ENCODE results near the gene BSDC1. TPM values are rescaled to one million over a fixed set of nuclear protein-coding genes. Genes with fewer than 3 reads are reported as not detected.
A peak's percentile ranks its signal among the peaks of the same experiment; 100 is the strongest.

BSDC1 gene
- total RNA-seq, 1 experiment from 2014 or later, result 47.0 TPM

DNA sequence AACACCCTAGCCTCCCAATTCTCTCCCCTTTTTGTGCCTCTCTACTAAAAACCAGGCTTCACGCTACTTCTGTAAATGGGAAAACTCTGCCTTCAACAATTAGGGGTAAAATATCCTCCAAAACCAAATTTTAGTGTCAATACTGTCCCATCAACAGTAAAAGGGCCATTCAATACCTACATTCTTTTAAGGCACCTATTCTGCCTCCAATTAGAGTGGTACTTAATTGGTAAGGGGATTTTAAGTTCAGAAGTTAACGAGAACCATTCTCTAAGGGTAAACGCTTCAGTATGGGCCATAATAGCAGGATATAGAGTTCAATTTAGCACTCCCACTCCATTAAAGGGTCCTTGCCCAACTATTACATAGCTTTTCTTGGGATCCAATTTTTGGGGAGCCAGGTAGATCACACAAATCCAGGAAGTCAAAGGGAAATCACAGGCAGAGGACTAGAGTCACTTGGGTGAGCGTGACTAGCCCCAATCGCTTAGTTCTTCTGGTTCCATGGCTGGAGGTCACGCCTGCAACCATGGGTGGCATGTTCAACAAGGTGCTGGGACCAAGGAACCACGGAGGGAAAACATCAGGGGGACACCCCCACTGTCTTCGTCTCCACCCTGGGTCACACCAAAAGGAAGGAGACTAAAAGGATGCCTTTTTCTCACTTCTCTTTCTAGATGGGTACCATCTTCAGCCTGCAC, 20.1 kb upstream of the BSDC1 start:
- Histone ChIP-seq H3K9me3 (ENCODE audit: control insufficient read depth in 1 of 2, insufficient read depth in 1 of 2, low read depth in 1 of 2, low read length in 2 of 2) (peaks cover 3 to 8% of the 10 kb centered on the region in 2 experiments; a peak in 1 of 4 replicates), H3K9ac (ENCODE audit: low read length) (no peak overlapping the region), H3K36me3 (ENCODE audit: control insufficient read depth in 1 of 2, insufficient read depth in 2 of 2, low read length in 2 of 2) (no peaks in the 10 kb centered on the region), H3K4me3 (replicated peaks in 1 of 2; ENCODE audit: low read depth in 1 of 2, low read length in 2 of 2) (no peak overlapping the region), H4K20me1 (ENCODE audit: insufficient read depth) (no peaks in the 10 kb centered on the region), H3K27me3 (ENCODE audit: insufficient read depth, low read length) (no peaks in the 10 kb centered on the region), H3K79me2 (ENCODE audit: insufficient read depth, low read length) (no peaks in the 10 kb centered on the region), H3K9me2 (ENCODE audit: insufficient read depth) (no peaks in the 10 kb centered on the region), H3K4me2 (ENCODE audit: low read length) (no peak overlapping the region), H3K27ac (ENCODE audit: low read depth, low read length) (no peak overlapping the region), H2AFZ (ENCODE audit: low read depth, low read length, poor library complexity, severe bottlenecking) (peak overlapping the region; percentile 30), H3K4me1 (ENCODE audit: control insufficient read depth in 1 of 2, insufficient read depth in 2 of 2, low read length in 2 of 2) (peaks cover 0 to 6% of the 10 kb centered on the region in 2 experiments; a peak in 2 of 4 replicates)
- ATAC-seq (no peak), DNase-seq (ENCODE audit: low read depth, low spot score) (no peak)
- ChIA-PET CTCF (no interaction called here), RAD21 (ENCODE audit: low non-redundant PET in 1 of 2, low total read pairs in 2 of 2, uncharacterized antibody in 2 of 2, unreplicated experiment in 2 of 2) (no interaction called here), POLR2A (no interaction called here)
- no TSS peak for BruUV-seq (replicated peaks)
- intact Hi-C loops (cut with micrococcal nuclease), result loop anchor here (2.0 kb wide), 1 partner anchor 200 kb away; no protein-coding TSS in a partner anchor
- TF ChIP-seq, protein P1, sequence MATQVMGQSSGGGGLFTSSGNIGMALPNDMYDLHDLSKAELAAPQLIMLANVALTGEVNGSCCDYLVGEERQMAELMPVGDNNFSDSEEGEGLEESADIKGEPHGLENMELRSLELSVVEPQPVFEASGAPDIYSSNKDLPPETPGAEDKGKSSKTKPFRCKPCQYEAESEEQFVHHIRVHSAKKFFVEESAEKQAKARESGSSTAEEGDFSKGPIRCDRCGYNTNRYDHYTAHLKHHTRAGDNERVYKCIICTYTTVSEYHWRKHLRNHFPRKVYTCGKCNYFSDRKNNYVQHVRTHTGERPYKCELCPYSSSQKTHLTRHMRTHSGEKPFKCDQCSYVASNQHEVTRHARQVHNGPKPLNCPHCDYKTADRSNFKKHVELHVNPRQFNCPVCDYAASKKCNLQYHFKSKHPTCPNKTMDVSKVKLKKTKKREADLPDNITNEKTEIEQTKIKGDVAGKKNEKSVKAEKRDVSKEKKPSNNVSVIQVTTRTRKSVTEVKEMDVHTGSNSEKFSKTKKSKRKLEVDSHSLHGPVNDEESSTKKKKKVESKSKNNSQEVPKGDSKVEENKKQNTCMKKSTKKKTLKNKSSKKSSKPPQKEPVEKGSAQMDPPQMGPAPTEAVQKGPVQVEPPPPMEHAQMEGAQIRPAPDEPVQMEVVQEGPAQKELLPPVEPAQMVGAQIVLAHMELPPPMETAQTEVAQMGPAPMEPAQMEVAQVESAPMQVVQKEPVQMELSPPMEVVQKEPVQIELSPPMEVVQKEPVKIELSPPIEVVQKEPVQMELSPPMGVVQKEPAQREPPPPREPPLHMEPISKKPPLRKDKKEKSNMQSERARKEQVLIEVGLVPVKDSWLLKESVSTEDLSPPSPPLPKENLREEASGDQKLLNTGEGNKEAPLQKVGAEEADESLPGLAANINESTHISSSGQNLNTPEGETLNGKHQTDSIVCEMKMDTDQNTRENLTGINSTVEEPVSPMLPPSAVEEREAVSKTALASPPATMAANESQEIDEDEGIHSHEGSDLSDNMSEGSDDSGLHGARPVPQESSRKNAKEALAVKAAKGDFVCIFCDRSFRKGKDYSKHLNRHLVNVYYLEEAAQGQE (IDR thresholded peaks at IDR 0.05; ENCODE audit: low read depth), result no peak
- peak; percentile 87 for TF ChIP-seq CBX3 (IDR thresholded peaks at IDR 0.05; ENCODE audit: low read depth)

DNA sequence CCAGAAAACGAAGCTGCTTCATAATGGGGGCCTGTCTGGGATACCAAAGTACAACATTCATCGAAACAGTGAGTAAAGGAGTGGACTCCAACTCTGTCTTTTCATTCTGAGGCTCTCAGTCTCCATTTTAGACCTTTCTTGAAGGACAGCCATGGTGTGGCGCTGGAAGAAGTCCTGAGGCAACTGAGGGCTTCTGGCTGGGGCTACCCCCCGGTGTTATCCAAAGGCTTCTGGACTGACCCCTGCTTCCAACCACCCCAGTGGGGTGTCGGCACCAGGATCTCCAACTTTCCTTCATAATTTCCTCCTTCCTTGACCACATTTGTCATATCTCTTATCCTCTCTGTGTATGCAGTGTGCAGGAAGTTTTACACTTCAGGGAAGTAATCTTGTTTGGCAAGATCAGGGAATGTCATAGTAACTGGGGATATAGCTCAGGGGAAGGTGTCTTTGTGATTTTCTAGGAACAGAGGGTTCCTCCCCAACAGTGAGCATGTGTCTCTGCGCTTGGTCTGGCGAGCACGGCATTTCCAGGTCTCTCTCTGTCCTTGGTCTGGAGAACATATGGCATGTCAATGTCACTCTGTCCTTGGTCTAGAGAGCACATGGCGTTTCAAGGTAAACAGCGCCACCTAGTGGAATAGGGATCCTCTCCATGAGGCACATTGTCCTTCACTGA, 19.4 kb upstream of the BSDC1 start:
- no TSS peak for BruUV-seq (replicated peaks)

More for the DNA sequence above, 19.4 kb upstream of the BSDC1 start:
- peak; percentile 69 for DNase-seq (ENCODE audit: low read depth, low spot score)
- peak; percentile 98 for ATAC-seq
- no peak overlapping the region for H3K27ac ChIP-seq (ENCODE audit: low read depth, low read length)
- H4K20me1 ChIP-seq (ENCODE audit: insufficient read depth), result no peaks in the 10 kb centered on the region
- ChIA-PET CTCF (interaction anchor here (1.2 kb wide), 1 partner anchor 13 kb away, joined by 3 read pairs; no protein-coding TSS in a partner anchor), POLR2A (no interaction called here), RAD21 (ENCODE audit: low non-redundant PET in 1 of 2, low total read pairs in 2 of 2, uncharacterized antibody in 2 of 2, unreplicated experiment in 2 of 2) (no interaction called here)
- H3K79me2 ChIP-seq (ENCODE audit: insufficient read depth, low read length), result no peaks in the 10 kb centered on the region
- peaks cover 0 to 6% of the 10 kb centered on the region in 2 experiments; a peak in 2 of 4 replicates for H3K4me1 ChIP-seq (ENCODE audit: control insufficient read depth in 1 of 2, insufficient read depth in 2 of 2, low read length in 2 of 2)
- H3K4me2 ChIP-seq (ENCODE audit: low read length), result no peak overlapping the region
- H3K9me3 ChIP-seq (ENCODE audit: control insufficient read depth in 1 of 2, insufficient read depth in 1 of 2, low read depth in 1 of 2, low read length in 2 of 2), result peaks cover 3 to 8% of the 10 kb centered on the region in 2 experiments; a peak in 1 of 4 replicates
- H2AFZ ChIP-seq (ENCODE audit: low read depth, low read length, poor library complexity, severe bottlenecking), result no peak overlapping the region
- H3K27me3 ChIP-seq (ENCODE audit: insufficient read depth, low read length), result no peaks in the 10 kb centered on the region
- H3K4me3 ChIP-seq (replicated peaks in 1 of 2; ENCODE audit: low read depth in 1 of 2, low read length in 2 of 2), result no peak overlapping the region
- intact Hi-C loops (cut with micrococcal nuclease), result loop anchor here (2.0 kb wide), 1 partner anchor 199 kb away; no protein-coding TSS in a partner anchor
- no peaks in the 10 kb centered on the region for H3K36me3 ChIP-seq (ENCODE audit: control insufficient read depth in 1 of 2, insufficient read depth in 2 of 2, low read length in 2 of 2)
- no peak overlapping the region for H3K9ac ChIP-seq (ENCODE audit: low read length)
- no peak for TF ChIP-seq SP1 (IDR thresholded peaks at IDR 0.05; ENCODE audit: low read depth)
- peak; percentile 51; the same call in 1 of the 2 replicates for TF ChIP-seq CBX3 (IDR thresholded peaks at IDR 0.05; ENCODE audit: low read depth)
- peak; percentile 86 for TF ChIP-seq RAD21 (IDR thresholded peaks at IDR 0.05; ENCODE audit: low read depth)
- TF ChIP-seq SIN3A (IDR thresholded peaks at IDR 0.05; ENCODE audit: low read depth), result no peak
- peak; percentile 91 for TF ChIP-seq MAX (IDR thresholded peaks at IDR 0.05)
- TF ChIP-seq CTCF (IDR thresholded peaks at IDR 0.05 in 2 of 3, conservative IDR thresholded peaks at IDR 0.05 in 1 of 3; ENCODE audit: borderline replicate concordance in 1 of 3, insufficient read depth in 1 of 3, low read depth in 2 of 3, low read length in 2 of 3), result peak; percentile 68 to 87 (median 76); a peak in 5 of 6 replicates
- TF ChIP-seq ZNF274 (IDR thresholded peaks at IDR 0.05; ENCODE audit: low read depth, low read length), result no peak
- no peaks in the 10 kb centered on the region for H3K9me2 ChIP-seq (ENCODE audit: insufficient read depth)

Measured in HCT116 (cell line).